NCI-H1092 treated with DMSO at 0.1 percent for 48 hours (cell line): Measurements from ENCODE around the gene B3GALT5.
"Not testable (repeated sequence)": the region's sequence is repeated elsewhere in the genome, so short reads cannot be mapped to it uniquely, and the experiment has no call there.

Experiments used
- DNase-seq: peaks from one replicate; lab custom pipeline; 2025; lab: John Stamatoyannopoulos, UW

B3GALT5 gene

DNA sequence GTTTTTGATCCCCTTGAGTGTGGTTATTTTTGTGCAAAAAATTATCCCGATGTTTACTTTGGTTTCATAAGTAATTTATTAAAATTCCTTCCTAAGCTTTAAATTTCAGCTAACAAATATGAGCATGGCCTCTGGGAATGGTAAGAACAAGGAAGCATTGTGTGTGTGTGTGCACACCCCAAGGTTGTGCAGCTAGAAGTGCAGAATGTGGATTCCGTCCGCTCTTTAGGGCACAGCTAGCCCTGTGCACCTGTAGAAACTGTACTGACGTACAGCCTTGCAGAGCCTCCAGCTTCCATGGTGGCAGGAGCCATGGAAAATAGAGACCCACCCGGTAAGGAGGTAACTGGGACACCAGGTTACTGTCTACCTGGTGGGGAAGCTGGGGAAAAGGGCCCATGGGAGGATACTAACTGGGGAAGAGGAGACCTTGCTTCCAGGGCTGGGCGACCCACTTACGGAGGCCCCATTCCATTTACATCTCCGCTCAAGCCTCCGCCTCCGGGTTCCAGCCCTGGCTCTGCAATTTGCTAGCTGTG lies 54.7 kb downstream of the B3GALT5 start:
- DNase-seq = no peak

- no peak for DNase-seq
These were observed 55.6 kb downstream of the B3GALT5 start for GRCh38 chr21:39668369-39668768.

DNA sequence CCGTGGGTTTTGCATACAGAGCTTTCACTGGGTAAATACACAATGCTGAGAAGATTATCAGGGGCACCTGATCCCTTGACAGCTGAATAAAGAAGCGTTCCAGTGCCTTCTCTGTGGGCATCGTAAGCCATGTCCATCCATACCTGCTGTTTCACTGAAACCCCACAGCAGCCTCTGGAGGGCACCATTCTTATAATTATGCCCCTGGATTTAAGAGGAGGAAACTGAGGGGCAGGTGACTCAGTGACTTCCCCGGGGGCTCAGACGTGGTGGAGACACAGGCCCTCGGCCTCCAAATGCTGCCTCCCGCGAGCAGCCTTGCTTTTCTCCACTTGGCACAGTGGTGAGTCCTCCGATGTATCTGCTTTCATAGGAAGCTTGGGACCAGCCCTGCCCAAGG lies 56.7 kb downstream of the B3GALT5 start:
- peak; percentile 89 for DNase-seq

DNA sequence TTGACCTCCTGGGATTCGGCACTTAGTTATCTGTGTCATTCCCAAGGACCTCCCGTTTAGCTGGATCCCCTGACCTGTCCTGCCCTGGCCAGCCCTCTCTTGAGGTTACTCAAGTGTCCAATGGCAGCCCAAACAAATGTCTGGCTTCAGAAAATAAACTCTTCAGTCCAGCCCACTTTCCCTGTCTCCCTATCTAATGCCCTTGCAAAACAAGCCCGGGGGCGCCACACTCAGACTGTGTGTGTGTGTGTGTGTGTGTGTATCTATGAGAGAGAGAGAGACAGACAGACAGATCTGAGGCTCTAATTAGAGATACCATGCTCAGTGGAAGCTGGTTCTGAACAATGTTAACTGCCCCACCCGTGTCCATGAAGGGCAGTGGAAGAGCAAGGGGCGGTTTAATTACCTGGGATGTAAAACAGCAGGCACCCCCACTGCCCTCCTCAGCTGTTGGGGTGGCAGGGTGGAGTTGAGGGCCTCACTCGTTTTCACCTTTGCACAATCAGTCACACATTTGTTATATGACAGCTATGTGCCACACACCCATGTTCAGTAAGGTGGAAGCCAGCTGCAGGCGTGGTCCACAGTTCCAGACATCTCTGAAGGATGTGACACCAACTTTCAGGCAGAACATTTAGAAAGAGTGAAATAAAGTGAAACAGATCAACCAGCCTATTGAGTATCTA lies 57.4 kb downstream of the B3GALT5 start:
- DNase-seq = no peak

- peak; percentile 94 for DNase-seq
These were observed 58.0 kb downstream of the B3GALT5 start for GRCh38 chr21:39670701-39671100.

DNA sequence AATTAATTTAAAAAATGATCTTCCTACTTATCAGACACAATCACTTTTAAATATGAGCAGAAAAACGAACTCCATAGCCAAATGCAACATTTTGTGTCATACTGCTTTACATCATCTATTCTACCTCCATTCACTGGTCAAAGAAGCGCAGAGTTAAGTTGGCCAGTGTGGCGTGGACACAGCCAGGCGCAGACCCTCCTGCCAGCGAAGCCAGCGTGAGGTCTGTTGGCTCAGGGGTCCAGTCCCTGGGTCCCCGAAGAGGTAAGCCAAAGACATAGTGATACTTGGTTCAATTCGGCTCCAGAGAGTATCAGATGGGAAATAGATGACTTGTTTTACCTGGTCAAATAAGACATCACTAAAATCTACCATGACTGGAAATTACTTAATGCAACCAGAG lies 59.2 kb downstream of the B3GALT5 start:
- DNase-seq = no peak

DNA sequence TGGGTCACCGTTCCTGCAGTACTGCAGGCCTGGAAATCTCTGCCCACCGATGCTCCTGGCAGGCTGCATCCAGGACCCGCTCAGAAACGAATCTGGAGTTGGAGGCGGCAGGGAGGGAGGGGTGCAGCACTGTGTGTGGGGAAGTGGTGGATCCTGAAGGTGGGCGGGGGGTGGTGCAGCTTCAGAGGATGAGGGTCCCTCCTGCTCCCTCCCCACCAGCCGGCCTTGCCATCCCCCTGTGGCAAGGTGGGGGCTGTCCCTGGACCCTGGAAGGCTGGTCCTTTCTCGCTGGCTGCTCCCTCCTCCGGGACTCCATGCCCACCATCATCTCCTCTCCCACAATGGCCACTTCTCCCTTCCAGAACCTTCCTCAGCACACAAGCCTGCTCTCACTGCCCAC lies 60.4 kb downstream of the B3GALT5 start:
- no peak for DNase-seq

- DNase-seq = peak; percentile 92
These were observed 61.0 kb downstream of the B3GALT5 start for GRCh38 chr21:39673736-39674135.

DNA sequence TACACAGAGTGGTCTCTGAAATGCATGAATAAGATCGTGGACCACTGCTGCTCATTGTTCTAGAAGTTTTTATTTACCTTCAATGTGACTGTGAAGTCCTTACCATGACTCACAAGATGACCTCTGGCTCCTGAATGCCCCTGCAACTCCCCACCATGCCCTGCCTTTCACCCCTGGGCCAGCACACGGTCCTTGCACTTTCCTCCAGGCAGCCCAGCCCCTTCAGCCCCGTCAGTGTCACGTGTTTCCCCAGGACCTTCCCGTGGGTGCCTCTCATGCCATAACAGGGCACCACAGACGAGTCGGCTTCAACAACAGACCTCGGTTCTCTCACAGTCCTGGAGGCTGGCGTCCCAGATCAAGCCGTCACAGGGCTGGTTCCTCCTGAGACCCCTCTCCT lies 62.1 kb downstream of the B3GALT5 start:
- DNase-seq = no peak

GRCh38 chr21:39675590-39675989 lies 62.9 kb downstream of the B3GALT5 start:
- peak; percentile 93 for DNase-seq

DNA sequence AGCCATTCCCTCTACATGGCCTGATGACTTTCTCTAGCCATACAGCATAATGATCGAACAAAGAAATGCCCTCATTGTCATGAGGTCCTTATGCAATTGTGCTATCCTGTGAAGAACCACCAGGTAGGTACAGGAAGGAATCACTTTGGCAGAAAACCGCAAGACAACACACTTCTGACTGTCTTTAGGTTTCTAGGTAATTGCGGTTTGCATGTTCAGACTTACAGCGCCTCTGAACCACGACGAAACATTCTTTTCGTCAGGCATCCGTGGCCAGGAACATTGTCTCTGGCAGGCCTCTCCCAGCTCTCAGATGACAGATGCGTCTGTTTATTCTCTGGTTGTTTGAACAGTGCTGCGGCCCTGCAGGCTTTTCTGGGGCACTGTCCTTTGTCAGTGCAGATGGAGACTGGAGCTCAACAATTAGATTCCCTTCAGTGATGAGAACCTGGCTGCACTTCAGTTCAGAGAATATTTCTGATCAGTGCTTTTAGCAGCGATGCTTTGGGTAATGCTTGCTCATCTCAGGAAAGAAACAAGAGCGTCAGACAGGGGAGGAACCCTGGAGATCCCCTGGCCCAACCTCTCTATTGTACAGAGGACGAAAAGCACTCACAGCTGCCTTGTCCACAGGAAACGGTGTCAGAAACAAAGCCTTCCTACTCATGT lies 63.4 kb downstream of the B3GALT5 start:
- peak; percentile 99 for DNase-seq

DNA sequence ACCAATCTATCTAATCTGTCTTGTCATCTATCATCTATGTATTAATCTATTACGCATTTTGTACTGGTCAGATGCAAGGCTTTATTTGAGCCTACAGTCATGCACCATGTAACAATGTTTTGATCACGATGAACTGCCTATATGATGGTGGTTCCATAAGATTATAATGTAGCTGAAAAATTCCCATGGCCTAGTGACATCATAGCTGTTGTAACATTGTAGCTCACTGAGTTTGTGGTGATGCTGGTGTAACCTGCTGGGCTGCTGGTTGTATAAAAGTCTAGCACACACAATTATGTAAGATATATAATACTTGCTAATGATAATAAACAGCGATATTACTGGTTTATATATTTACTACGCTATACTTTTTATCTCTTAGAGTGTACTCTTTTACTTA lies 67.5 kb downstream of the B3GALT5 start:
- no peak for DNase-seq

- no peak for DNase-seq
These were observed 68.5 kb downstream of the B3GALT5 start for GRCh38 chr21:39681257-39681656.

GRCh38 chr21:39681845-39682244 lies 69.1 kb downstream of the B3GALT5 start:
- no peak for DNase-seq

DNA sequence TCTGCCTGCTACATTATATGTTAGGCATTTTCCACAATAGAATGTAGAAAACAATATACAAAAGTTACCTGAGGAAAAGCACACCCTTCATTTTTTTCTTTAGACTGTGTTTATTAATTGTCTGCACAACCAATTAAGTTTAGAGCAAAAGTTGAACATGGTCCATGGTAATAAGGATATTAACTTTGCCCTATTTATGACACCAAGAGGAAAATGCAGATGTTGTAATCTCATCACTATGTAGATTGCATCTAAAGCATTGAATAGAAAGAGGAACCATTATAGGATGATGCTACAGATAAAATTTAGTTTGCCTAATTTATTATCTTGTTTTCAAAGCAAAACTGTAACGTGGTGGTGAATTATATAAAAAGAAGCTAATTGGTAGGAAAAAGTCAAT lies 72.5 kb downstream of the B3GALT5 start:
- DNase-seq = no peak

DNA sequence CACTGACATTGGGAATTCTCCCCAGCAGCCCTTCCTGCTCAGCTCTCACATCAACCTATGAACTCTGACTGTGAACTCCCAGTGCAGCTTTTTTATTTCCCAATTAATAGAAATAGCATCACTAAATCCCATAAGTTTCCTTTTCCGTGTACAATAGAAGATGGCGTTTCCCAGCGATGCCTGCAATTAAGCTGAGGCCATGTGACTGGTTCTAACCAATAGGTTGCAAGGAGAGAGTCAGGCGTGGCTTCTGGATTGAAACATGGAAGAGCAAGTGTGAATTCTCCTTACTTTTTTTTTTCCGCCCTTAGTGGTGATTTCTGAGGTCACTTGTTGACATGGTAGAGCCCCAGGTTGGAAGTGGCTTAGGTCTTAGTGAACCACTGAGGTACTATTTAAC lies 73.3 kb downstream of the B3GALT5 start:
- DNase-seq = no peak

- peak; percentile 38 for DNase-seq
These were observed 74.1 kb downstream of the B3GALT5 start for GRCh38 chr21:39686646-39687468.

GRCh38 chr21:39688010-39688409 lies 75.3 kb downstream of the B3GALT5 start:
- DNase-seq = peak; percentile 48

DNA sequence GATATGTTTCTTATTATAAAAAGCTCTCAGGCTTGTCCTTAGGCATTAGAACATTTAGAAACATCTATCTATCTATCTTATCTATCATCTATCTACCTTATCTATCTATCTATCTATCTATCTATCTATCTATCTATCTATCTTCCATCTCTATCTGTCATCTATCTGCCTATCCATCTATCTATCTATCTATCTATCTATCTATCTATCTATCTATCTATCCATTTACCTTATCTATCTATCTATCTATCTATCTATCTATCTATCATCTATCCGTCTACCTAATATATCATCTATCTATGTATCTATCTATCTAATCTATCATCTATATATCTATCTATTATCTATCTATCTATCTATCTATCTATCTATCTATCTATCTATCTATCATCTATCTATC lies 77.1 kb downstream of the B3GALT5 start:
- not testable (repeated sequence) for DNase-seq

GRCh38 chr21:39690454-39690853 lies 77.7 kb downstream of the B3GALT5 start:
- no peak for DNase-seq

DNA sequence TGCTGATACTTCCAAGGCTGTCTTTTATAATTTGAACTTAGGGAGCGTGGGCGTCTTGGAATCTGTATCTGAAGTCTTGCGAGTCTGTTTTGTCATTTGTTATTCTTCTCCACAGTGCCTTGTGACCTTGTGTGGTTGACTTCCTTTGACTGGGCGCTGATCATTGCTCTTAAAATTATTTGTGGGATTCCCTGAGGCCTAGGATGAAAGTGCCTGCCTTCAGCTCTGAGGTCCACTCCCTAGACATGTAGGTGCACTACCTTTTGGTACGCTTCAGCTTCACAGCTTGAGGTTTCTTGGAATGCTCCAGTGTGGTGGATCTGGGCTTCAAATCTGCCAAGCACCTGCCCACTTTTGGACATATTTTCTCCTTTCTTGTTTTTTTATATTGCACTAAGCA lies 82.0 kb downstream of the B3GALT5 start:
- no peak for DNase-seq

DNA sequence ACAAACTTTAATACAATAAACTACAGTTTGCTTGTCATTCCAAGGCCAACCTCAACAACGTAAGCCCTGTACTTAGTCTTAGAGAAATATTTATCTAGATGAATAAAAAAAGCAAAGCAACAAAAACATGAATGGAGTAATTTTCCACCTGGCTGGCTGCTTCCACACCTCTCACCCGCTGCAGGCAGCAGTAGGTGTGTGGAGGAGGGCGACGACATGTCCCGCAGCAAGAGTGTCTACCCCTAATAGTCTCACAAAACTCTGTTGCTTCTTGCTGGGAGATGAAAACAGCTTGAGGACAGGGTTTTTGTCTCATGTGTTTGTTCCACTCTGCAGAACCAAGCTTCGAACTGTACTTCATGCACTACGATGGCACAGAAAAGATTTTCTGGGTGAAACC lies 83.5 kb downstream of the B3GALT5 start:
- no peak for DNase-seq

- DNase-seq = peak; percentile 92
These were observed 83.9 kb downstream of the B3GALT5 start for GRCh38 chr21:39696618-39697017.
